ENCODE results near the gene ARHGAP19. TPM values are rescaled to one million over a fixed set of nuclear protein-coding genes. Genes with fewer than 3 reads are reported as not detected.
A peak's percentile ranks its signal among the peaks of the same experiment; 100 is the strongest.

The ARHGAP19 gene
- total RNA-seq, 1 donor from 2014 or later, result 16.0 TPM

GRCh38 chr10:97192952-97193435 lies 99.4 kb downstream of the ARHGAP19 start:
- DNase-seq, result no peak

- DNase-seq, result no peak
Measured at GRCh38 chr10:97190450-97190849, 102.0 kb downstream of the ARHGAP19 start.

DNA sequence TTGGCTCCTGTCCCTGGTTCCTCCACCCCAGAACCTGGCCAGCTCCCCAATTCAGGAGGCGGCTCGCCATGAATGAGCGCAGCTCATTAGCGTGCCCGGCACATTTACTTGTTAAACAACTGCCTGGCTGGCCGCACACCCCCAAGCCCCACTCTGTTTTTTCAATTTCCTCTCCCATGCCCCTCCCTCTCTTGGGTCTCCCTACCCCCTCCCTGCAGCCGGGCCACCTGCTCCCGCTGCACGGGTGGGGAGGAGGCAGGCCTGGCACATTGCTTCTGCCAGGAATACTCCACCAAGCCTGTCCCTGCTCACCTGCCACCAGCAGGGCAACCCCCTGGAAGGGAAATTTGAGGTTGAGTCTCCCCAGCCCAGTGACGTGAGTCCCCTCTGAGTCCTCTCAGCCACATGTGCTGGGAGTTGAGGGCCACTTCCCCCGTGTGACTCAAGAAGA lies 104.2 kb downstream of the ARHGAP19 start:
- DNase-seq, result no peak

DNA sequence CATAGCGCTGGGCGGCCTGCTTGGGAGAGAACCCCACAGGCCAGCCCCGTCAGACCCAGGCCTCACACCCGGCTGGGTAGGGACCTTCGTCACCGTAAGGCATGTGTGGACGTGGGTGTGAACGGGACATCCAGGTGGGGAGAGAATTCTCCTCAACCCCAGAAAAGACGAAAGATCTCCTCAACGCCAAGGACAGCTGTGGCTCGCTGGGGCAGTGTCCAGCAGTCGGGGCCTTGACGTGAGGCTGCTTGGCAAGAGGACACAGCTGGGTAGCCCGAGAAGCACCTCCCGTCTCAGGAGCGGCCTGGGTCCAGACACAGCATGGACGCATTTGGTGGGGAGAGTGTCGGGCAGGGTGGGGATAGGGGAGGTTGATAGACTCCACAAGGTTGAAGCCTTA lies 105.5 kb downstream of the ARHGAP19 start:
- no peak for DNase-seq

- no peak for DNase-seq
Measured at GRCh38 chr10:97185326-97186058, 106.9 kb downstream of the ARHGAP19 start, which contains the start of gene SLIT1. Gene SLIT1, minus strand, starts transcription at chr10:97185959. Its CDS starts 285 bp downstream, at chr10:97185674.

DNA sequence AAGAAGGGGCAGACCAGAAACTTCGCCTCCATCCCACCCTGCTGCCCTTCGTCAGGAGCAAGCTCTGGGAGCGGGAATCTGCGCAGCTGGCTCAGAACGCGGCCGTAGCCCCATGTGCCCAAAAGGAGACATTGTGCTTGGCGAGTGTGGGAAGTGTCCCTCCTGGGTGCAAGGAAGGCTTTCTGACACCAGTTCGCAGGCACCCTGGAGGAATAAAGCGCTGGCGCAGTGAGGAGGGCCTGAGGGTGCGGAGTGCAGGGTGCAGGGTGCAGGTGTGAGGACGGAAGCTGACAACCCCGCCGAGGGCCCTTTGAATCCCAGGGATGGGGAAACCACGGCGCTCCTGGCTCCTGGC lies 107.5 kb downstream of the ARHGAP19 start:
- no peak for DNase-seq

DNA sequence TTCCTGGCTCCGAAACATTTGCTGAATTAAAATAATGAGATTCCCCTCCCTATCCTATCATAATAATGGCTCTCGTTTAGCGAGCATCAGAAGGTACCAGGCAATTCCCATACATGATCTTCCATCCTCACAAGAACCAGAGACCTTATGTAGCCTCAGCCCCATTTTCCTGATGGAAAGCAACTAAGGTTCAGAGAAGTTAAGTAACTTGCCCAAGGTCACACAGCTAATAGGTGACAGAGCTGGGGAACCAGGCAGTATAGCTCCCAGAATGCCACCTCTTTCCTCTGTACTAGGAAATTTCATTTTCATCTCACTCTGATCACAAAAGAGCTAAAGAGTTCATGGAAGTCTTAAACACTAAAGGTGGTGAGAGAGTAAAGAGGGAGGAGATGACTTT lies 109.1 kb downstream of the ARHGAP19 start:
- no peak for DNase-seq

- DNase-seq, result no peak
Measured at GRCh38 chr10:97182288-97182990, 110.0 kb downstream of the ARHGAP19 start.

DNA sequence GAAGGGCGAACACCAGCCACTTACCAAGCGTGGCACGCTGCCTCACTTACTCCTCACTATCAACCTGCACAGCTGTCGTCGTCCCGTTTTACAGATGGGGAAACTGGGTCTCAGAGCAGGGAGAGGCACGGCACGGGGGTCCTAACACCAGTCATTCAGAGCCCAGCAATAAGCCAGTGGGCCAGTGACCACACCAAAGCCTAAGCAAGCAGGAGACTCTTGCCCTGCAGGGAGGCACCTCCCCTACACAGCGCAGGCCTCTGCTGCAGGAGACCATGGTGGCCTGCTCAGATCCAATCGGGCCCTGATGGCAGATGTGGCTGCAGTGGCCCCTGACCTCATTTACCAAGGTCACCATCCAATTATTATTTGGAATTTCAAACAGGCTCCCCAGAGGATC lies 111.5 kb downstream of the ARHGAP19 start:
- no peak for DNase-seq

- no peak for DNase-seq
Measured at GRCh38 chr10:97180363-97180755, 112.1 kb downstream of the ARHGAP19 start.

DNA sequence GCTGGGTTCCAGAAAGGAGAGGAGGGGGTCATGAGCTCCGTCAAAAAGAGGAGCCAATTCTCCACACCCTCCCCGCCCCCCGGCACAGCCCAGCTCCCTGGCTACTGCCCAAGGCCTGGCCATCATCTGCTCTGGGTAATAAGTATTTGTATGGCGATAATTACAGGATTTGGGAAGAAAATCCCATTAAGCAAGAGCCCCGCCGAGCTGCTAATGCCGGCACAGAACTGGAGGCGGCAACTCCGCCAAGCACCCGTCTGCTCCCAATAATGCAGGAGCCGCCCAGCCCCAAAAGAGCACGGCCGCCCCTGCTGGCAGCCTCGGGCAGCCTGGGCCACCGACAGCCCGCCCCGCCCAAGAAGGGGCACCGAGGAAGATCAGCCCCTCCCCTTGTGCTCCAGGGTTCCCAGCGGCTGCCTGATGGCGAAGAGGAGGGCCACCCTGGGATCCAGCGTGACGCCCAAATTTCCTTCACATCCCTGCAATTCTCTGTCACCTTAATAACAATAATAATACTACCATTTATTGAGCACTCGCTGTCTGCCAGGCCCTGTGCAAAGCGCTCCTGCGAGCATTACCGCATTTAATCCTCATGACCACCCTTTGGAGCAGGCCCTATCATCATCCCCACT lies 112.6 kb downstream of the ARHGAP19 start:
- peak; percentile 22 for DNase-seq

GRCh38 chr10:97179311-97179710 lies 113.1 kb downstream of the ARHGAP19 start:
- DNase-seq, result no peak

- DNase-seq, result peak; percentile 58
Measured at GRCh38 chr10:97178074-97178473, 114.4 kb downstream of the ARHGAP19 start.

DNA sequence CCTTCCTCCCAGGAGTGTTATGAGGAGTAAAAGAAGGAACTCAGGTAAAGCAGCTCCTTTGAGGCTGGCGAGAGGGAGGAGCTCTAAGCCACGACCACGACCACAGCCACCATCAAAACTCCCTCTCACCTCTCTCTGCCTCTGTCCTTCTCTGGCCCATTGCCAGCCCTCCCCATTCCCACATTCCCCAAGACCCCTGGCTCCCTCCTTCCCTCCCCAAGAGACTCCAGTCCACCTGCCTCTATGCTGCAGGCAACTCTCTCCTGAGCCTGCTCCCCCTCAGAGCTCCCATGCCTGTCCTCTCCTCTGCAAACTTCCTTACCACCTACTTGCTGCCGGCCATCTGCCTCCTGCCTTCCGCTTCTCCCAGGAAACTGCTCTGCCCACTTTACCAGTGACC lies 116.2 kb downstream of the ARHGAP19 start:
- DNase-seq, result no peak

DNA sequence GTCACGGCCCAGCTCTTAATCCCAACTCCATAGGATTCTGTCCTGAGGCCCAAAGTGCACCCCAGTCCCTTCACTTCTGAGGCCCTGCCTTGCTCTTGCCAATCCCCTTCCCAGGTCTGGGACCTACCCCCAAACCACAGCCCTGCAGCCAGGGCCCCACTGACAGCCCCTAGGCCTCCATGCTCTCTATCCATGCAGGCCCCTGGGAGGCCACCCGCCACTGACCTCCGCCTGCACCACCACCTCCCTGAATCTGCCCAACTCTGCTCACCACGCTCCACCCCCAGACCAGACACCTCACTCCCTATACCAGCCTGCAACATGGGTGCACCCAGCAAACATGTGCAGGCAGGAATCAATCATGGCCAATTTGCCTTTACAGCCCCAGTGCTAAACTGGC lies 116.9 kb downstream of the ARHGAP19 start:
- DNase-seq, result no peak

- DNase-seq, result no peak
Measured at GRCh38 chr10:97174941-97175340, 117.5 kb downstream of the ARHGAP19 start.

- DNase-seq, result no peak
Measured at GRCh38 chr10:97174276-97174775, 118.1 kb downstream of the ARHGAP19 start.

DNA sequence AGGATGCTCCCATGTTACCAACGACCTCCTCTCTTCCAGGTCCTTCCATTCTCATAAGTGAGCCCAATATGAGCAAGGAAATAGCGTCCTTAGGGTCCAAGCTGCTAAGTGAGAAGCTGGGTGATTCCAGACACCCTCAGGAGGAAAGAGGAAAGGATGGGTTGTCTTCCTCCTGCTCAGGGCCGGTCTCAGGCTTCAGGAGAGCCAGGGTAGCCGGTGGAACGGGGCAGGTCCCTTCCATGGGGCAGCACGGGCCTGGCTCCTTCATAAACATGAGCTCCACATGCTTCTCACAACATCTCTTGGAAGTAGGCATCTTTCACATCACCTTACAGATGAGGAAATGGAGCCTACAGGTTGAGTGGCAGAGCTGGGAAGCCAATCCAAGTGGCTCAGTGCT lies 119.4 kb downstream of the ARHGAP19 start:
- no peak for DNase-seq

Small RNA genes within 50 kb of the gene (small RNA-seq; reads per million reads assigned to genes)
- not detected for gene RF00017 (ENCODE audit: low replicate concordance)

Other genes starting within 250 kb of the ARHGAP19 start
- gene SLIT1, start 106.7 kb downstream of the ARHGAP19 start, total RNA-seq, result 0.59 TPM
- gene FRAT1, start 26.6 kb upstream of the ARHGAP19 start, total RNA-seq, result 1.1 TPM
- gene FRAT2, start 42.1 kb upstream of the ARHGAP19 start, total RNA-seq, result 10.7 TPM
- 14.3 TPM for gene RRP12, start 108.7 kb upstream of the ARHGAP19 start, total RNA-seq
- gene PGAM1, start 133.6 kb upstream of the ARHGAP19 start, total RNA-seq, result 94.6 TPM
- 21.0 TPM for gene EXOSC1, start 153.4 kb upstream of the ARHGAP19 start, total RNA-seq
- gene ZDHHC16, start 153.5 kb upstream of the ARHGAP19 start, total RNA-seq, result 20.7 TPM
- 48.7 TPM for gene MMS19, start 205.8 kb upstream of the ARHGAP19 start, total RNA-seq
- 5.6 TPM for gene UBTD1, start 206.3 kb upstream of the ARHGAP19 start, total RNA-seq

Measured in skin of body (tissue), 3 donors.